ENCODE results near the gene COBL. TPM values are rescaled to one million over a fixed set of nuclear protein-coding genes. Genes with fewer than 3 reads are reported as not detected.

The COBL gene
- total RNA-seq, 3 donors from 2014 or later (not counting 1 experiment from before 2014, with no cell fraction given) = not detected

DNA sequence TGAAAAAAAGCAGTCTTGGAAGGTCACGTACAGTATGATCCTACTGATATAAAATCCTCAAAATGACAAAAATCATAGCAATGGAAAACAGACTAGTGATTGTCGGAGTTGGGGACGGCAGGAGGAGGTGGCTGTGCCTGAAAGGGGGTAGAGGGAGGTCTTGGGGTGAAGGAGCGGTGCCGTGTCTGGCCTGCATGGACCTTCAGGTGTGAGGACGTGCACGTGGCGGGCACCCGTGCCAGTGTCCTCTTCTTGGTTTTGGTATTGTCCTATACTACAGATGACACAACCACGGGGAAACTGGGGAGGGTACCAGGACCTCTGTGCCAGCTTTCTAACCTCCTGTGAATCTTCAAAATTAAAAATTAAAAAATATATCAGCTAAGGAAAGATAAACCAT lies 73.0 kb downstream of the COBL start:
- no peaks in the 10 kb centered on the region for H3K27me3 ChIP-seq (ENCODE audit: control insufficient read depth, insufficient read depth, low read length)
- Mint-ChIP-seq H3K27me3 (ENCODE audit: low read depth in 2 of 2) (peaks cover 0 to 9% of the 10 kb centered on the region in 2 donors), H3K4me1 (peaks cover 13 to 15% of the 10 kb centered on the region in 2 donors), H3K9me3 (no peaks in the 10 kb centered on the region), H3K4me3 (no peak overlapping the region), H3K27ac (no peak overlapping the region), H3K36me3 (no peaks in the 10 kb centered on the region)
- no peaks in the 10 kb centered on the region for H3K9me3 ChIP-seq (ENCODE audit: control insufficient read depth, insufficient read depth, low read length)
- 95% methylated on average over 10 of the region's 10 CpGs for WGBS (ENCODE audit: insufficient coverage)
- H3K36me3 ChIP-seq (ENCODE audit: control insufficient read depth, insufficient read depth, low read length) = no peaks in the 10 kb centered on the region
- H3K27ac ChIP-seq (ENCODE audit: low read length) = no peak overlapping the region
- no peak overlapping the region for H3K4me3 ChIP-seq (ENCODE audit: low read length)
- no peak for ATAC-seq
- intact Hi-C loops (cut with micrococcal nuclease) = no loop called here
- H3K4me1 ChIP-seq (ENCODE audit: control insufficient read depth, insufficient read depth, low read length) = no peaks in the 10 kb centered on the region
- no peak for DNase-seq
- TF ChIP-seq, protein P1, sequence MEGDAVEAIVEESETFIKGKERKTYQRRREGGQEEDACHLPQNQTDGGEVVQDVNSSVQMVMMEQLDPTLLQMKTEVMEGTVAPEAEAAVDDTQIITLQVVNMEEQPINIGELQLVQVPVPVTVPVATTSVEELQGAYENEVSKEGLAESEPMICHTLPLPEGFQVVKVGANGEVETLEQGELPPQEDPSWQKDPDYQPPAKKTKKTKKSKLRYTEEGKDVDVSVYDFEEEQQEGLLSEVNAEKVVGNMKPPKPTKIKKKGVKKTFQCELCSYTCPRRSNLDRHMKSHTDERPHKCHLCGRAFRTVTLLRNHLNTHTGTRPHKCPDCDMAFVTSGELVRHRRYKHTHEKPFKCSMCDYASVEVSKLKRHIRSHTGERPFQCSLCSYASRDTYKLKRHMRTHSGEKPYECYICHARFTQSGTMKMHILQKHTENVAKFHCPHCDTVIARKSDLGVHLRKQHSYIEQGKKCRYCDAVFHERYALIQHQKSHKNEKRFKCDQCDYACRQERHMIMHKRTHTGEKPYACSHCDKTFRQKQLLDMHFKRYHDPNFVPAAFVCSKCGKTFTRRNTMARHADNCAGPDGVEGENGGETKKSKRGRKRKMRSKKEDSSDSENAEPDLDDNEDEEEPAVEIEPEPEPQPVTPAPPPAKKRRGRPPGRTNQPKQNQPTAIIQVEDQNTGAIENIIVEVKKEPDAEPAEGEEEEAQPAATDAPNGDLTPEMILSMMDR (IDR thresholded peaks at IDR 0.05) = no peak

DNA sequence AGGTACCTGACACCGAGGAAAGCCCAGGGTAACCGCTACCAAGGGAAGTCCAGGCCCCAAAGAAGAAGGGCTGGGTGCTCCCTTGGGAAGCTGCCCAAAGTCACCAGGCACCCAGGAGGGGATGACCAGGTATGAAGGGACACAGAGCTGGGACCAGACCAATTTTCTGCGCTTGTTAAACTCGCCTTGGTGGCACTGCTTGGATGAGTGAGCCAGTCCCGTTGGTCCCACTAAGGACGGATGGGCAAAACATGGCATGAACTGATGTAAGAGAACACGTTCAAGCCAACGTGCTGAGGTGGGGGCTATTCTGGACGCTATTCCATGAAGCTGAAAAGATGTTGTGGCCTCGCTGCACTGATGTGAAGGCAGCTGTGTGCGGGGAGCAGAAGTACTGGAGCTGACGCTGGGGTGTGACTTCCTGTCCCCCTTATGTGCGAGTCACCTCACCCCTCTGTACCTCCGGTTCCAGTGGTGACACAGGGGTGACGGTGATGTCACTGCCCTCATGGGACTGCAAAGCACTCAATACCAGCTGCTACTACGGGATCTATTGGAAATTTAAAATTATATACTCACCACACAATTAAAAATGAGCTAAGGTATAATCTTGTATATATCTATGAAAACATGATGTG lies 73.6 kb downstream of the COBL start:
- no peaks in the 10 kb centered on the region for H3K36me3 Mint-ChIP-seq
- peak; percentile 46 to 97 (median 67) for ATAC-seq
- H3K9me3 ChIP-seq (ENCODE audit: control insufficient read depth, insufficient read depth, low read length) = no peaks in the 10 kb centered on the region
- H3K4me3 ChIP-seq (ENCODE audit: low read length) = no peak overlapping the region
- no peaks in the 10 kb centered on the region for H3K27me3 ChIP-seq (ENCODE audit: control insufficient read depth, insufficient read depth, low read length)
- H3K4me1 ChIP-seq (ENCODE audit: control insufficient read depth, insufficient read depth, low read length) = no peaks in the 10 kb centered on the region
- H3K27ac Mint-ChIP-seq = peak overlapping the region in 1 of 2 donors; percentile 27
- peaks cover 13 to 15% of the 10 kb centered on the region in 2 donors for H3K4me1 Mint-ChIP-seq
- TF ChIP-seq, protein P1 (IDR thresholded peaks at IDR 0.05) = no peak
- peak in 1 of 2 donors; percentile 6 for DNase-seq
- intact Hi-C loops (cut with micrococcal nuclease) = no loop called here
- H3K9me3 Mint-ChIP-seq = no peaks in the 10 kb centered on the region
- WGBS (ENCODE audit: insufficient coverage) = 72% methylated on average over 15 of the region's 16 CpGs
- no peak overlapping the region for H3K4me3 Mint-ChIP-seq
- H3K27me3 Mint-ChIP-seq (ENCODE audit: low read depth in 2 of 2) = peaks cover 0 to 9% of the 10 kb centered on the region in 2 donors
- H3K27ac ChIP-seq (ENCODE audit: low read length) = no peak overlapping the region
- H3K36me3 ChIP-seq (ENCODE audit: control insufficient read depth, insufficient read depth, low read length) = no peaks in the 10 kb centered on the region

DNA sequence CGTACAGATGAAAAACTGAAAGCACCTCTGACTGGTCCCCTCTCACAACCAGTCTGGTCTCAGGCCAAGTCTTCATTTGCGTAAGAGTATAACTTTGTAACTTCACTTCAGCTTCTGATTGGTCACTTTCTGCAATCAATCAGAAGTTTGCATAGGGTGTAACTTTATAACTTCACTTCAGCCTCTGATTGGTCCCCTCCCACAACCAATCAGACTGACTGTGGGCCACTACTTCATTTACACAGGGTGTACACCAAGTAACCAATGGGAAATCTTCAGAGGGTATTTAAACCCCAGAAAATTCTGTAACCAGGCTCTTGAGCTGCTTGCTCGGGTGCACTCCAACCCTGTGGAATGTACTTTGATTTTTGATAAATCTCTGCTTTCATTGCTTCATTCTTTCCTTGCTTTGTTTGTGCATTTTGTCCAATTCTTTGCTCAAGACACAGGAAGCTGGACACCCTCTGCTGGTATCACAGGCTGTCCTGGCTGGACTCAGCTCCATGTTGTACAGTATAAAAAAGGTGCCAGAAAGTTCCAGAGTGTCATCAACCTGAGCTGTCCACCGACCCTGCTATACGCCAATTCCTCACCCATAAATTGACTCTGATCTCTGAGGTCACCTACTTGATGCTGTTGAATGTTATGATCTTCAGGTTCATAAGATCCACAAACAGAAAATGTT lies 74.5 kb downstream of the COBL start:
- H3K4me3 ChIP-seq (ENCODE audit: low read length) = no peak overlapping the region
- no peaks in the 10 kb centered on the region for H3K4me1 ChIP-seq (ENCODE audit: control insufficient read depth, insufficient read depth, low read length)
- H3K36me3 Mint-ChIP-seq = no peaks in the 10 kb centered on the region
- no peak overlapping the region for H3K4me3 Mint-ChIP-seq
- H3K9me3 Mint-ChIP-seq = no peaks in the 10 kb centered on the region
- no peak overlapping the region for H3K27ac ChIP-seq (ENCODE audit: low read length)
- H3K9me3 ChIP-seq (ENCODE audit: control insufficient read depth, insufficient read depth, low read length) = no peaks in the 10 kb centered on the region
- peaks cover 13 to 15% of the 10 kb centered on the region in 2 donors for H3K4me1 Mint-ChIP-seq
- peak overlapping the region in 1 of 2 donors; percentile 27 for H3K27ac Mint-ChIP-seq
- ATAC-seq = no peak
- H3K27me3 ChIP-seq (ENCODE audit: control insufficient read depth, insufficient read depth, low read length) = no peaks in the 10 kb centered on the region
- peaks cover 0 to 9% of the 10 kb centered on the region in 2 donors for H3K27me3 Mint-ChIP-seq (ENCODE audit: low read depth in 2 of 2)
- no peak for DNase-seq
- TF ChIP-seq, protein P1 (IDR thresholded peaks at IDR 0.05) = no peak
- 97% methylated on average over 5 of the region's 5 CpGs for WGBS (ENCODE audit: insufficient coverage)
- no peaks in the 10 kb centered on the region for H3K36me3 ChIP-seq (ENCODE audit: control insufficient read depth, insufficient read depth, low read length)
- intact Hi-C loops (cut with micrococcal nuclease) = no loop called here

All from natural killer cell (primary cell).